Progenitor cell of endocrine pancreas (in vitro differentiated cells): Measurements from ENCODE around the gene GALNT14. TPM values are rescaled to one million over a fixed set of nuclear protein-coding genes. Genes with fewer than 3 reads are reported as not detected.

Source experiments
- DNase-seq: peaks from one replicate; pipeline ENCODE4 v3.0.0; 2021; ENCODE audit warnings: low spot score; ENCODE audit not compliant: unreplicated experiment
- H3K27ac Mint-ChIP-seq: 2 replicates; pipeline ENCODE4 v1.8.0; 2021; ENCODE audit warnings: mild to moderate bottlenecking, moderate library complexity, mixed read lengths
- H3K27me3 Mint-ChIP-seq: 2 replicates; pipeline ENCODE4 v1.8.0; 2021; ENCODE audit warnings: mixed read lengths
- H3K36me3 Mint-ChIP-seq: 2 replicates; pipeline ENCODE4 v1.8.0; 2022; ENCODE audit warnings: mixed read lengths; ENCODE audit not compliant: insufficient read depth
- H3K4me1 Mint-ChIP-seq: 2 replicates; pipeline ENCODE4 v1.8.0; 2021; ENCODE audit warnings: low read depth, mixed read lengths
- H3K4me3 Mint-ChIP-seq: 2 replicates; pipeline ENCODE4 v1.8.0; 2021; ENCODE audit warnings: low read depth, mild to moderate bottlenecking, moderate library complexity, mixed read lengths
- H3K9me3 Mint-ChIP-seq: 2 replicates; pipeline ENCODE4 v1.8.0; 2021; ENCODE audit warnings: low read depth, mixed read lengths
- CTCF ChIP-seq: fragments of 200-600 bp; sonication (generic); IDR thresholded peaks from one replicate; pipeline ENCODE4 v1.5.0; 2021; ENCODE audit warnings: antibody characterized with exemption, mild to moderate bottlenecking; ENCODE audit not compliant: unreplicated experiment
- total RNA-seq: library from RNA; stranded (reverse); gene quantifications from 2 replicates; pipeline ENCODE4 v1.2.1, GENCODE V29; 2021

The GALNT14 gene
- total RNA-seq, 1 donor from 2014 or later: 0.91 TPM

- no peaks in the 10 kb centered on the region for H3K4me1 Mint-ChIP-seq
- H3K9me3 Mint-ChIP-seq: peaks cover 13% of the 10 kb centered on the region
- DNase-seq: no peak
- no peak for TF ChIP-seq CTCF
- H3K36me3 Mint-ChIP-seq: no peaks in the 10 kb centered on the region
- no peak overlapping the region for H3K4me3 Mint-ChIP-seq
- H3K27ac Mint-ChIP-seq: no peak overlapping the region
- H3K27me3 Mint-ChIP-seq: peaks cover 13% of the 10 kb centered on the region
These were observed 25.7 kb downstream of the GALNT14 start for GRCh38 chr2:31112544-31112943.

- Mint-ChIP-seq H3K36me3 (no peaks in the 10 kb centered on the region), H3K27me3 (peaks cover 23% of the 10 kb centered on the region), H3K4me3 (no peak overlapping the region), H3K9me3 (peaks cover 13% of the 10 kb centered on the region), H3K4me1 (no peaks in the 10 kb centered on the region), H3K27ac (no peak overlapping the region)
- DNase-seq: no peak
- TF ChIP-seq CTCF: no peak
These were observed 27.2 kb downstream of the GALNT14 start for GRCh38 chr2:31110998-31111397.

- H3K9me3 Mint-ChIP-seq: peaks cover 13% of the 10 kb centered on the region
- peaks cover 26% of the 10 kb centered on the region for H3K27me3 Mint-ChIP-seq
- no peaks in the 10 kb centered on the region for H3K4me1 Mint-ChIP-seq
- no peaks in the 10 kb centered on the region for H3K36me3 Mint-ChIP-seq
- no peak overlapping the region for H3K4me3 Mint-ChIP-seq
- no peak for TF ChIP-seq CTCF
- no peak for DNase-seq
- H3K27ac Mint-ChIP-seq: no peak overlapping the region
These were observed 27.8 kb downstream of the GALNT14 start for GRCh38 chr2:31110431-31110830.

GRCh38 chr2:31109633-31110192 lies 28.5 kb downstream of the GALNT14 start:
- no peak for TF ChIP-seq CTCF
- no peak overlapping the region for H3K27ac Mint-ChIP-seq
- no peak for DNase-seq
- no peaks in the 10 kb centered on the region for H3K36me3 Mint-ChIP-seq
- peaks cover 31% of the 10 kb centered on the region for H3K27me3 Mint-ChIP-seq
- H3K4me1 Mint-ChIP-seq: no peaks in the 10 kb centered on the region
- peaks cover 13% of the 10 kb centered on the region for H3K9me3 Mint-ChIP-seq
- H3K4me3 Mint-ChIP-seq: no peak overlapping the region

- TF ChIP-seq CTCF: no peak
- peaks cover 37% of the 10 kb centered on the region for H3K27me3 Mint-ChIP-seq
These were observed 29.5 kb downstream of the GALNT14 start for GRCh38 chr2:31108561-31109286.

More at GRCh38 chr2:31108561-31109286, 29.5 kb downstream of the GALNT14 start:
- H3K4me1 Mint-ChIP-seq: no peaks in the 10 kb centered on the region
- DNase-seq: no peak
- no peak overlapping the region for H3K4me3 Mint-ChIP-seq
- no peak overlapping the region for H3K27ac Mint-ChIP-seq
- H3K36me3 Mint-ChIP-seq: no peaks in the 10 kb centered on the region
- peaks cover 4% of the 10 kb centered on the region for H3K9me3 Mint-ChIP-seq
